ENCODE measurements around the gene ACO1.

GRCh38 chr9:32442433-32442832, 58.0 kb downstream of the ACO1 start:
- TF ChIP-seq CTCF (IDR thresholded peaks at IDR 0.05) (no peak), POLR2A (IDR thresholded peaks at IDR 0.05) (no peak), POLR2AphosphoS5 (IDR thresholded peaks at IDR 0.05) (no peak)
